ENCODE results near the gene MALRD1. TPM values are rescaled to one million over a fixed set of nuclear protein-coding genes. Genes with fewer than 3 reads are reported as not detected.

Gene MALRD1
- total RNA-seq, 5 donors from 2014 or later (not counting 1 experiment from before 2014, with no cell fraction given), result 0.32 TPM; not detected in 4

GRCh38 chr10:19226025-19226424 lies 177.4 kb downstream of the MALRD1 start:
- Histone ChIP-seq H3K4me1 (ENCODE audit: control insufficient read depth in 1 of 2, extremely low read depth in 1 of 2, insufficient read depth in 2 of 2, low read length in 2 of 2) (no peaks in the 10 kb centered on the region), H3K27me3 (replicated peaks in 1 of 2; ENCODE audit: control insufficient read depth in 2 of 2, extremely low read depth in 1 of 2, insufficient read depth in 2 of 2, low read length in 1 of 2) (no peaks in the 10 kb centered on the region), H3K4me3 (ENCODE audit: control insufficient read depth in 1 of 2, extremely low read depth in 1 of 2, low read length in 1 of 2) (no peak overlapping the region), H3K9me3 (peaks cover 2% of the 10 kb centered on the region), H3K36me3 (ENCODE audit: control insufficient read depth in 2 of 2, extremely low read depth in 1 of 2, insufficient read depth in 1 of 2, low read length in 1 of 2) (no peaks in the 10 kb centered on the region), H3K27ac (ENCODE audit: low read length) (no peak overlapping the region)
- POLR2A ChIA-PET, result no interaction called here
- H3K9me3 Mint-ChIP-seq, result peaks cover 11 to 14% (median 13%) of the 10 kb centered on the region in 3 donors
- H3K4me1 Mint-ChIP-seq, result no peaks in the 10 kb centered on the region
- no peaks in the 10 kb centered on the region for H3K27me3 Mint-ChIP-seq
- WGBS (ENCODE audit: insufficient coverage), result no CpG with 5 or more reads among the region's 2 CpGs
- H3K4me3 Mint-ChIP-seq, result no peak overlapping the region
- no peak overlapping the region for H3K27ac Mint-ChIP-seq
- H3K36me3 Mint-ChIP-seq, result no peaks in the 10 kb centered on the region
- no peak for ATAC-seq (replicated peaks in 1 of 4)
- no peak for DNase-seq
- CTCF ChIA-PET, result no interaction called here

- no peaks in the 10 kb centered on the region for H3K27me3 Mint-ChIP-seq
- no peak overlapping the region for H3K27ac Mint-ChIP-seq
- ChIA-PET CTCF (no interaction called here), POLR2A (no interaction called here)
- DNase-seq, result no peak
- Histone ChIP-seq H3K27me3 (replicated peaks in 1 of 2; ENCODE audit: control insufficient read depth in 2 of 2, extremely low read depth in 1 of 2, insufficient read depth in 2 of 2, low read length in 1 of 2) (no peaks in the 10 kb centered on the region), H3K27ac (ENCODE audit: low read length) (no peak overlapping the region), H3K36me3 (ENCODE audit: control insufficient read depth in 2 of 2, extremely low read depth in 1 of 2, insufficient read depth in 1 of 2, low read length in 1 of 2) (no peaks in the 10 kb centered on the region), H3K9me3 (peaks cover 2% of the 10 kb centered on the region), H3K4me3 (ENCODE audit: control insufficient read depth in 1 of 2, extremely low read depth in 1 of 2, low read length in 1 of 2) (no peak overlapping the region), H3K4me1 (ENCODE audit: control insufficient read depth in 1 of 2, extremely low read depth in 1 of 2, insufficient read depth in 2 of 2, low read length in 2 of 2) (no peaks in the 10 kb centered on the region)
- no peaks in the 10 kb centered on the region for H3K36me3 Mint-ChIP-seq
- no peak overlapping the region for H3K4me3 Mint-ChIP-seq
- peaks cover 5 to 20% (median 16%) of the 10 kb centered on the region in 3 donors for H3K9me3 Mint-ChIP-seq
- WGBS (ENCODE audit: insufficient coverage), result no CpG with 5 or more reads among the region's 1 CpG
- no peak for ATAC-seq (replicated peaks in 1 of 4)
- H3K4me1 Mint-ChIP-seq, result no peaks in the 10 kb centered on the region
These were observed 182.4 kb downstream of the MALRD1 start for GRCh38 chr10:19231034-19231433.

GRCh38 chr10:19245889-19246752 lies 197.5 kb downstream of the MALRD1 start:
- POLR2A ChIA-PET, result interaction anchor here in 1 of 2 donors (1.4 kb wide), 1 partner anchor 24 kb away, joined by 3 read pairs; no protein-coding TSS in a partner anchor
- no peaks in the 10 kb centered on the region for H3K4me1 Mint-ChIP-seq
- no peaks in the 10 kb centered on the region for H3K36me3 Mint-ChIP-seq
- no peaks in the 10 kb centered on the region for H3K27me3 Mint-ChIP-seq
- no peaks in the 10 kb centered on the region for H3K27me3 ChIP-seq (replicated peaks in 1 of 2; ENCODE audit: control insufficient read depth in 2 of 2, extremely low read depth in 1 of 2, insufficient read depth in 2 of 2, low read length in 1 of 2)
- H3K4me3 ChIP-seq (ENCODE audit: control insufficient read depth in 1 of 2, extremely low read depth in 1 of 2, low read length in 1 of 2), result no peak overlapping the region
- H3K4me3 Mint-ChIP-seq, result no peak overlapping the region
- peaks cover 0 to 9% (median 7%) of the 10 kb centered on the region in 3 donors for H3K9me3 Mint-ChIP-seq
- WGBS (ENCODE audit: insufficient coverage), result no CpG with 5 or more reads among the region's 2 CpGs
- no peaks in the 10 kb centered on the region for H3K36me3 ChIP-seq (ENCODE audit: control insufficient read depth in 2 of 2, extremely low read depth in 1 of 2, insufficient read depth in 1 of 2, low read length in 1 of 2)
- no peak for ATAC-seq (replicated peaks in 1 of 4)
- no peak overlapping the region for H3K27ac ChIP-seq (ENCODE audit: low read length)
- no peak for DNase-seq
- CTCF ChIA-PET, result interaction anchor here in 1 of 2 donors (0.6 kb wide), 1 partner anchor 289 kb away, joined by 4 read pairs; no protein-coding TSS in a partner anchor
- no peaks in the 10 kb centered on the region for H3K4me1 ChIP-seq (ENCODE audit: control insufficient read depth in 1 of 2, extremely low read depth in 1 of 2, insufficient read depth in 2 of 2, low read length in 2 of 2)
- no peaks in the 10 kb centered on the region for H3K9me3 ChIP-seq
- H3K27ac Mint-ChIP-seq, result no peak overlapping the region

- CTCF ChIA-PET, result no interaction called here
- H3K27ac Mint-ChIP-seq, result no peak overlapping the region
- WGBS (ENCODE audit: insufficient coverage), result 33% methylated on average over 1 of the region's 3 CpGs
These were observed 199.2 kb downstream of the MALRD1 start for GRCh38 chr10:19247843-19248242.

GRCh38 chr10:19250546-19250945 lies 201.9 kb downstream of the MALRD1 start:
- no peaks in the 10 kb centered on the region for H3K4me1 ChIP-seq (ENCODE audit: control insufficient read depth in 1 of 2, extremely low read depth in 1 of 2, insufficient read depth in 2 of 2, low read length in 2 of 2)
- H3K27ac Mint-ChIP-seq, result no peak overlapping the region
- no peaks in the 10 kb centered on the region for H3K27me3 Mint-ChIP-seq
- no peak for DNase-seq
- no peak overlapping the region for H3K4me3 ChIP-seq (ENCODE audit: control insufficient read depth in 1 of 2, extremely low read depth in 1 of 2, low read length in 1 of 2)
- no peaks in the 10 kb centered on the region for H3K36me3 ChIP-seq (ENCODE audit: control insufficient read depth in 2 of 2, extremely low read depth in 1 of 2, insufficient read depth in 1 of 2, low read length in 1 of 2)
- H3K27me3 ChIP-seq (replicated peaks in 1 of 2; ENCODE audit: control insufficient read depth in 2 of 2, extremely low read depth in 1 of 2, insufficient read depth in 2 of 2, low read length in 1 of 2), result no peaks in the 10 kb centered on the region
- H3K4me1 Mint-ChIP-seq, result no peaks in the 10 kb centered on the region
- POLR2A ChIA-PET, result no interaction called here
- H3K4me3 Mint-ChIP-seq, result no peak overlapping the region
- H3K36me3 Mint-ChIP-seq, result no peaks in the 10 kb centered on the region
- H3K9me3 ChIP-seq, result no peaks in the 10 kb centered on the region
- H3K27ac ChIP-seq (ENCODE audit: low read length), result no peak overlapping the region
- H3K9me3 Mint-ChIP-seq, result peaks cover 5 to 16% (median 6%) of the 10 kb centered on the region in 3 donors
- WGBS (ENCODE audit: insufficient coverage), result no CpG with 5 or more reads among the region's 2 CpGs
- CTCF ChIA-PET, result no interaction called here
- ATAC-seq (replicated peaks in 1 of 4), result no peak

More at GRCh38 chr10:19247843-19248242, 199.2 kb downstream of the MALRD1 start:
- Histone ChIP-seq H3K4me1 (ENCODE audit: control insufficient read depth in 1 of 2, extremely low read depth in 1 of 2, insufficient read depth in 2 of 2, low read length in 2 of 2) (no peaks in the 10 kb centered on the region), H3K9me3 (no peaks in the 10 kb centered on the region), H3K27me3 (replicated peaks in 1 of 2; ENCODE audit: control insufficient read depth in 2 of 2, extremely low read depth in 1 of 2, insufficient read depth in 2 of 2, low read length in 1 of 2) (no peaks in the 10 kb centered on the region), H3K27ac (ENCODE audit: low read length) (no peak overlapping the region), H3K36me3 (ENCODE audit: control insufficient read depth in 2 of 2, extremely low read depth in 1 of 2, insufficient read depth in 1 of 2, low read length in 1 of 2) (no peaks in the 10 kb centered on the region), H3K4me3 (ENCODE audit: control insufficient read depth in 1 of 2, extremely low read depth in 1 of 2, low read length in 1 of 2) (no peak overlapping the region)
- POLR2A ChIA-PET, result no interaction called here
- peaks cover 0 to 11% (median 0%) of the 10 kb centered on the region in 3 donors for H3K9me3 Mint-ChIP-seq
- H3K27me3 Mint-ChIP-seq, result no peaks in the 10 kb centered on the region
- no peak overlapping the region for H3K4me3 Mint-ChIP-seq
- H3K36me3 Mint-ChIP-seq, result no peaks in the 10 kb centered on the region
- no peaks in the 10 kb centered on the region for H3K4me1 Mint-ChIP-seq
- ATAC-seq (replicated peaks in 1 of 4) (no peak), DNase-seq (no peak)

- no peak overlapping the region for H3K4me3 Mint-ChIP-seq
- DNase-seq (no peak), ATAC-seq (replicated peaks in 1 of 4) (no peak)
- POLR2A ChIA-PET, result no interaction called here
- H3K36me3 Mint-ChIP-seq, result no peaks in the 10 kb centered on the region
- H3K4me1 Mint-ChIP-seq, result no peaks in the 10 kb centered on the region
- Histone ChIP-seq H3K27me3 (replicated peaks in 1 of 2; ENCODE audit: control insufficient read depth in 2 of 2, extremely low read depth in 1 of 2, insufficient read depth in 2 of 2, low read length in 1 of 2) (no peaks in the 10 kb centered on the region), H3K4me1 (ENCODE audit: control insufficient read depth in 1 of 2, extremely low read depth in 1 of 2, insufficient read depth in 2 of 2, low read length in 2 of 2) (no peaks in the 10 kb centered on the region), H3K36me3 (ENCODE audit: control insufficient read depth in 2 of 2, extremely low read depth in 1 of 2, insufficient read depth in 1 of 2, low read length in 1 of 2) (no peaks in the 10 kb centered on the region), H3K9me3 (no peaks in the 10 kb centered on the region), H3K27ac (ENCODE audit: low read length) (no peak overlapping the region), H3K4me3 (ENCODE audit: control insufficient read depth in 1 of 2, extremely low read depth in 1 of 2, low read length in 1 of 2) (no peak overlapping the region)
- CTCF ChIA-PET, result no interaction called here
- no peak overlapping the region for H3K27ac Mint-ChIP-seq
- peaks cover 5 to 18% (median 6%) of the 10 kb centered on the region in 3 donors for H3K9me3 Mint-ChIP-seq
- H3K27me3 Mint-ChIP-seq, result no peaks in the 10 kb centered on the region
These were observed 203.9 kb downstream of the MALRD1 start for GRCh38 chr10:19252531-19252930.
